IPS DF 6.9 (cell line): Measurements from ENCODE around the gene MYO9A.

ENCODE experiments used
- DNase-seq: peaks from one replicate; pipeline ENCODE4 v3.0.0-alpha.2; 2013; ENCODE audit warnings: low read depth, low spot score
- H3K27ac ChIP-seq: one replicate; pipeline ENCODE4 v1.5.1; 2013; ENCODE audit warnings: low read length, control low read depth
- H3K27me3 ChIP-seq: 2 replicates; pipeline ENCODE4 v1.6.1; 2013; ENCODE audit warnings: mild to moderate bottlenecking, low read length; ENCODE audit not compliant: control insufficient read depth, insufficient read depth
- H3K36me3 ChIP-seq: 2 replicates; pipeline ENCODE4 v1.6.1; 2013; ENCODE audit warnings: low read length; ENCODE audit not compliant: control insufficient read depth, insufficient read depth
- H3K4me1 ChIP-seq: 2 replicates; pipeline ENCODE4 v1.6.1; 2013; ENCODE audit warnings: low read length; ENCODE audit not compliant: control insufficient read depth, insufficient read depth
- H3K4me3 ChIP-seq: 2 replicates; pipeline ENCODE4 v1.5.1; 2013; ENCODE audit warnings: mild to moderate bottlenecking, low read length
- H3K9me3 ChIP-seq: 2 replicates; pipeline ENCODE4 v1.6.1; 2013; ENCODE audit warnings: low read length, inconsistent platforms; ENCODE audit not compliant: control insufficient read depth, insufficient read depth
- WGBS: extraction: QIAGEN DNeasy Blood & Tissue Kit; methylation state at CpG from one replicate; pipeline ENCODE4 v1.1.7; 2013; ENCODE audit warnings: mixed read lengths, missing lambda C conversion rate; ENCODE audit not compliant: insufficient read length, insufficient coverage; 5-methylcytosine and 5-hydroxymethylcytosine counted together

Gene MYO9A

GRCh38 chr15:72136170-72137051 lies 18.5 kb upstream of the MYO9A start:
- no peak for DNase-seq
- no peaks in the 10 kb centered on the region for H3K9me3 ChIP-seq
- H3K27me3 ChIP-seq: no peaks in the 10 kb centered on the region
- H3K4me1 ChIP-seq: no peaks in the 10 kb centered on the region
- no peaks in the 10 kb centered on the region for H3K36me3 ChIP-seq
- H3K4me3 ChIP-seq: no peak overlapping the region
- H3K27ac ChIP-seq: no peak overlapping the region
- no CpG with 5 or more reads among the region's 4 CpGs for WGBS

- Histone ChIP-seq H3K27me3 (no peaks in the 10 kb centered on the region), H3K27ac (no peak overlapping the region), H3K9me3 (no peaks in the 10 kb centered on the region), H3K36me3 (no peaks in the 10 kb centered on the region), H3K4me3 (no peak overlapping the region), H3K4me1 (no peaks in the 10 kb centered on the region)
- WGBS: no CpG with 5 or more reads among the region's 2 CpGs
- DNase-seq: no peak
Measured at GRCh38 chr15:72135719-72136118, 17.8 kb upstream of the MYO9A start.

GRCh38 chr15:72133211-72133610 lies 15.3 kb upstream of the MYO9A start:
- H3K4me3 ChIP-seq: no peak overlapping the region
- H3K4me1 ChIP-seq: no peaks in the 10 kb centered on the region
- no peaks in the 10 kb centered on the region for H3K36me3 ChIP-seq
- no peaks in the 10 kb centered on the region for H3K9me3 ChIP-seq
- H3K27ac ChIP-seq: no peak overlapping the region
- no peaks in the 10 kb centered on the region for H3K27me3 ChIP-seq
- DNase-seq: no peak
- WGBS: no CpG with 5 or more reads among the region's 1 CpG

- WGBS: no CpG with 5 or more reads among the region's 3 CpGs
- Histone ChIP-seq H3K4me3 (no peak overlapping the region), H3K27ac (no peak overlapping the region), H3K27me3 (no peaks in the 10 kb centered on the region), H3K36me3 (no peaks in the 10 kb centered on the region), H3K4me1 (no peaks in the 10 kb centered on the region), H3K9me3 (no peaks in the 10 kb centered on the region)
- DNase-seq: no peak
Measured at GRCh38 chr15:72131922-72132321, 14.0 kb upstream of the MYO9A start.

GRCh38 chr15:72130272-72130671 lies 12.3 kb upstream of the MYO9A start:
- no peak overlapping the region for H3K4me3 ChIP-seq
- no CpG with 5 or more reads among the region's 4 CpGs for WGBS
- no peaks in the 10 kb centered on the region for H3K9me3 ChIP-seq
- DNase-seq: no peak
- no peak overlapping the region for H3K27ac ChIP-seq
- H3K27me3 ChIP-seq: no peaks in the 10 kb centered on the region
- H3K36me3 ChIP-seq: no peaks in the 10 kb centered on the region
- H3K4me1 ChIP-seq: no peaks in the 10 kb centered on the region

GRCh38 chr15:72128359-72128758 lies 10.4 kb upstream of the MYO9A start:
- DNase-seq: no peak
- H3K36me3 ChIP-seq: no peaks in the 10 kb centered on the region
- no peak overlapping the region for H3K27ac ChIP-seq
- no peaks in the 10 kb centered on the region for H3K4me1 ChIP-seq
- H3K9me3 ChIP-seq: no peaks in the 10 kb centered on the region
- H3K4me3 ChIP-seq: no peak overlapping the region
- H3K27me3 ChIP-seq: no peaks in the 10 kb centered on the region

- no CpG with 5 or more reads among the region's 2 CpGs for WGBS
Measured at GRCh38 chr15:72127724-72128322, 9.9 kb upstream of the MYO9A start.

GRCh38 chr15:72124218-72124617 lies 6.3 kb upstream of the MYO9A start:
- H3K9me3 ChIP-seq: no peaks in the 10 kb centered on the region
- DNase-seq: no peak
- no peaks in the 10 kb centered on the region for H3K4me1 ChIP-seq
- H3K27ac ChIP-seq: no peak overlapping the region
- H3K4me3 ChIP-seq: no peak overlapping the region
- WGBS: no CpG with 5 or more reads among the region's 1 CpG
- H3K36me3 ChIP-seq: no peaks in the 10 kb centered on the region
- no peaks in the 10 kb centered on the region for H3K27me3 ChIP-seq

More at GRCh38 chr15:72127724-72128322, 9.9 kb upstream of the MYO9A start:
- Histone ChIP-seq H3K36me3 (no peaks in the 10 kb centered on the region), H3K27me3 (no peaks in the 10 kb centered on the region), H3K4me1 (no peaks in the 10 kb centered on the region), H3K9me3 (no peaks in the 10 kb centered on the region), H3K4me3 (no peak overlapping the region), H3K27ac (no peak overlapping the region)
- DNase-seq: no peak

- Histone ChIP-seq H3K27ac (no peak overlapping the region), H3K27me3 (no peaks in the 10 kb centered on the region), H3K36me3 (no peaks in the 10 kb centered on the region), H3K9me3 (no peaks in the 10 kb centered on the region), H3K4me3 (peak overlapping the region; percentile 95; the same call in 1 of the 2 replicates), H3K4me1 (no peaks in the 10 kb centered on the region)
- peak; percentile 37 for DNase-seq
- WGBS: no CpG with 5 or more reads among the region's 59 CpGs
Measured at GRCh38 chr15:72117486-72118016, 399 bp downstream of the MYO9A start.

GRCh38 chr15:72116731-72117485 lies 1.0 kb downstream of the MYO9A start:
- H3K36me3 ChIP-seq: no peaks in the 10 kb centered on the region
- no peaks in the 10 kb centered on the region for H3K4me1 ChIP-seq
- WGBS: no CpG with 5 or more reads among the region's 24 CpGs
- peak overlapping the region; percentile 95; the same call in 1 of the 2 replicates for H3K4me3 ChIP-seq
- H3K27me3 ChIP-seq: no peaks in the 10 kb centered on the region
- H3K9me3 ChIP-seq: no peaks in the 10 kb centered on the region
- no peak overlapping the region for H3K27ac ChIP-seq
- no peak for DNase-seq
